ENCODE results near the gene CCDC137. TPM values are rescaled to one million over a fixed set of nuclear protein-coding genes. Genes with fewer than 3 reads are reported as not detected.

CCDC137 gene
- total and polyA plus RNA-seq, 2 of the 13 experiments (the other 11 are each of a cell fraction or from before 2014, with no cell fraction given), result 14.6 to 39.1 TPM

GRCh38 chr17:81656118-81656743, 10.3 kb upstream of the CCDC137 start, which contains the start of gene PDE6G:
TSS of gene PDE6G (minus strand) at chr17:81656542. CDS start at chr17:81653305, 3,237 bp downstream.
- CTCF ChIA-PET (ENCODE audit: low intra/inter-chr PET ratio, low total read pairs), result no interaction called here

More at GRCh38 chr17:81656118-81656743, 10.3 kb upstream of the CCDC137 start, which contains the start of gene PDE6G:
- WGBS (ENCODE audit: low lambda C conversion rate), result 49% methylated on average over 5 of the region's 15 CpGs
- Histone ChIP-seq H3K9me3 (ENCODE audit: low read length) (no peaks in the 10 kb centered on the region), H2AFZ (ENCODE audit: low read length) (no peak within 1 kb of the TSS), H3K4me3 (replicated peaks in 1 of 3; ENCODE audit: insufficient read depth in 1 of 3, low read depth in 2 of 3, low read length in 3 of 3) (peak within 1 kb of the TSS in 1 of 3 experiments; percentile 45; a peak in 1 of 6 replicates), H3K27me3 (ENCODE audit: control insufficient read depth in 1 of 2, insufficient read depth in 2 of 2, low read length in 2 of 2) (peaks cover 0 to 17% of the 10 kb centered on the region in 2 experiments; a peak in 3 of 5 replicates), H3K79me2 (ENCODE audit: insufficient read depth, low read length) (no peaks in the 10 kb centered on the region), H4K20me1 (ENCODE audit: insufficient read depth, low read length) (no peaks in the 10 kb centered on the region), H3K4me1 (ENCODE audit: insufficient read depth, low read length) (peaks cover 77% of the 10 kb centered on the region), H3K9ac (ENCODE audit: insufficient read depth, low read depth, low read length) (peak within 1 kb of the TSS; percentile 38; the same call in 1 of the 2 replicates), H3K36me3 (replicated peaks in 1 of 2; ENCODE audit: control insufficient read depth in 1 of 2, insufficient read depth in 2 of 2, low read length in 2 of 2) (no peaks in the 10 kb centered on the region), H3K4me2 (ENCODE audit: low read depth, low read length) (peak within 1 kb of the TSS; percentile 45), H3K27ac (ENCODE audit: extremely low read length, insufficient read depth, low read length) (no peak within 1 kb of the TSS)
- DNase-seq (ENCODE audit: low spot score) (no peak), ATAC-seq (no peak), FAIRE-seq (no peak)
- in situ Hi-C loops (cut with HindIII; ENCODE audit: extremely low pct_ligation_motif_present, low pct_unique_long_range_greater_than_20kb), result no loop called here
- BruUV-seq (replicated peaks), result no TSS peak
- intact Hi-C loops (cut with micrococcal nuclease; ENCODE audit: unreplicated experiment), result no loop called here
- TF ChIP-seq ZBTB14 (CRISPR knock-in tag; IDR thresholded peaks at IDR 0.05) (no peak), ZFP91 (CRISPR knock-in tag; IDR thresholded peaks at IDR 0.05; ENCODE audit: borderline replicate concordance) (no peak), ASH2L (IDR thresholded peaks at IDR 0.05; ENCODE audit: insufficient read length, low read depth, low read length) (no peak), ZNF891 (CRISPR knock-in tag; IDR thresholded peaks at IDR 0.05) (0 out of 2 replicates have a peak, but pooled peaks have one; percentile 9), ZNF605 (CRISPR knock-in tag; IDR thresholded peaks at IDR 0.05) (peak; percentile 6; the same call in 1 of the 2 replicates), FOXJ3 (CRISPR knock-in tag; IDR thresholded peaks at IDR 0.05; ENCODE audit: borderline replicate concordance) (no peak), KDM5B (CRISPR knock-in tag; IDR thresholded peaks at IDR 0.05; ENCODE audit: borderline replicate concordance) (0 out of 2 replicates have a peak, but pooled peaks have one; percentile 1), ZNF296 (CRISPR knock-in tag; conservative IDR thresholded peaks at IDR 0.05) (0 out of 2 replicates have a peak, but pooled peaks have one; percentile 31), ZNF225 (CRISPR knock-in tag; IDR thresholded peaks at IDR 0.05) (0 out of 2 replicates have a peak, but pooled peaks have one; percentile 42)
- POLR2A ChIA-PET, result interaction anchor here (0.6 to 2.1 kb wide), 5 partner anchors 9 to 71 kb away, joined by 3 to 15 read pairs (median 6); partner anchors contain the start of genes CCDC137 and OXLD1
